HEK293 (cell line): ENCODE results near the gene F10.

Experiments
- CTCF ChIA-PET: fragments of 350-600 bp; formaldehyde crosslinking; extraction: SDS; loops from one replicate; lab custom pipeline; 2021; ENCODE audit warnings: antibody characterized with exemption; lab: Yijun Ruan, JAX
- POLR2A ChIA-PET: fragments of 300-600 bp; formaldehyde crosslinking; extraction: SDS; loops from one replicate; lab custom pipeline; 2020; ENCODE audit warnings: antibody characterized with exemption, inconsistent platforms; lab: Yijun Ruan, JAX
- H3K27ac ChIP-seq: fragments of 200-500 bp; sonication (Bioruptor generic); 2 replicates; pipeline ENCODE4 v1.5.1; 2014; ENCODE audit warnings: low read depth, low read length, control low read depth, inconsistent platforms; ENCODE audit errors: extremely low read depth
- H3K36me3 ChIP-seq, 2 experiments: fragments of 200-500 bp in 1 of 2; sonication (Bioruptor generic) in 1 of 2; 1 replicate in 1 of 2; 2 replicates in 1 of 2; pipeline ENCODE4 v1.5.1; 2014 to 2017; ENCODE audit warnings: inconsistent platforms in 2 of 2, low read length in 2 of 2; ENCODE audit not compliant: control insufficient read depth in 2 of 2, insufficient read depth in 1 of 2
- H3K4me1 ChIP-seq: fragments of 200-500 bp; sonication (Bioruptor generic); 2 replicates; pipeline ENCODE4 v1.5.1; 2014; ENCODE audit warnings: mild to moderate bottlenecking, low read length, inconsistent platforms; ENCODE audit not compliant: control insufficient read depth, insufficient read depth
- H3K4me3 ChIP-seq: 2 replicates; pipeline ENCODE4 v1.5.1; 2011; ENCODE audit warnings: low read depth, mild to moderate bottlenecking, control low read depth, low read length, moderate library complexity
- H3K9me3 ChIP-seq: fragments of 200-500 bp; sonication (Bioruptor generic); 2 replicates; pipeline ENCODE4 v1.5.1; 2014; ENCODE audit warnings: low read depth, low read length, inconsistent platforms; ENCODE audit not compliant: control insufficient read depth, insufficient read depth
- ATF2 ChIP-seq: fragments of 450-650 bp; formaldehyde crosslinking; IDR thresholded peaks from 2 replicates; pipeline ENCODE4 v1.5.1; 2016; ENCODE audit warnings: missing biosample characterization, missing genetic modification characterization, low read depth
- BCL11B ChIP-seq: fragments of 450-650 bp; formaldehyde crosslinking; IDR thresholded peaks from 2 replicates; pipeline ENCODE4 v1.5.1; 2016; ENCODE audit warnings: low read depth, missing biosample characterization, missing genetic modification characterization
- CTCF ChIP-seq: fragments of 450-650 bp; formaldehyde crosslinking; IDR thresholded peaks from 2 replicates; pipeline ENCODE4 v1.5.1; 2016; ENCODE audit warnings: missing biosample characterization, missing genetic modification characterization
- EGR2 ChIP-seq: fragments of 450-650 bp; formaldehyde crosslinking; IDR thresholded peaks from 2 replicates; pipeline ENCODE4 v1.5.1; 2016; ENCODE audit warnings: low read depth, missing biosample characterization, missing genetic modification characterization
- GLIS1 ChIP-seq: fragments of 450-650 bp; formaldehyde crosslinking; IDR thresholded peaks from 2 replicates; pipeline ENCODE4 v1.5.1; 2016; ENCODE audit warnings: missing biosample characterization, missing genetic modification characterization
- KLF1 ChIP-seq: fragments of 450-650 bp; formaldehyde crosslinking; IDR thresholded peaks from 2 replicates; pipeline ENCODE4 v1.5.1; 2016; ENCODE audit warnings: missing biosample characterization, missing genetic modification characterization
- SP7 ChIP-seq: fragments of 450-650 bp; formaldehyde crosslinking; IDR thresholded peaks from 2 replicates; pipeline ENCODE4 v1.5.1; 2016; ENCODE audit warnings: missing biosample characterization, missing genetic modification characterization
- YY1 ChIP-seq: fragments of 450-650 bp; formaldehyde crosslinking; IDR thresholded peaks from 2 replicates; pipeline ENCODE4 v1.5.1; 2018; ENCODE audit warnings: missing biosample characterization, missing genetic modification characterization
- ZBTB44 ChIP-seq: fragments of 450-650 bp; IDR thresholded peaks from 2 replicates; pipeline ENCODE4 v1.5.1; 2018; ENCODE audit warnings: missing biosample characterization, mild to moderate bottlenecking, missing genetic modification characterization
- ZFHX2 ChIP-seq: fragments of 450-650 bp; formaldehyde crosslinking; conservative IDR thresholded peaks from 2 replicates; pipeline ENCODE4 v1.5.1; 2016; ENCODE audit warnings: missing biosample characterization, missing genetic modification characterization
- ZFP3 ChIP-seq: fragments of 450-650 bp; formaldehyde crosslinking; IDR thresholded peaks from 2 replicates; pipeline ENCODE4 v1.5.1; 2016; ENCODE audit warnings: low read depth, missing biosample characterization, missing genetic modification characterization
- ZIC2 ChIP-seq: fragments of 450-650 bp; formaldehyde crosslinking; IDR thresholded peaks from 2 replicates; pipeline ENCODE4 v1.5.1; 2016; ENCODE audit warnings: missing biosample characterization, missing genetic modification characterization
- ZNF140 ChIP-seq: fragments of 450-650 bp; formaldehyde crosslinking; IDR thresholded peaks from 2 replicates; pipeline ENCODE4 v1.5.1; 2016; ENCODE audit warnings: missing biosample characterization, missing genetic modification characterization
- ZNF155 ChIP-seq: fragments of 450-650 bp; formaldehyde crosslinking; IDR thresholded peaks from 2 replicates; pipeline ENCODE4 v1.5.1; 2016; ENCODE audit warnings: missing biosample characterization, missing genetic modification characterization
- ZNF184 ChIP-seq: fragments of 450-650 bp; IDR thresholded peaks from 2 replicates; pipeline ENCODE4 v1.5.1; 2018; ENCODE audit warnings: missing biosample characterization, mild to moderate bottlenecking, missing genetic modification characterization
- ZNF341 ChIP-seq: fragments of 450-650 bp; formaldehyde crosslinking; IDR thresholded peaks from 2 replicates; pipeline ENCODE4; 2016; ENCODE audit warnings: low read depth, missing biosample characterization, missing genetic modification characterization
- ZNF350 ChIP-seq: fragments of 450-650 bp; formaldehyde crosslinking; IDR thresholded peaks from 2 replicates; pipeline ENCODE4 v1.5.0; 2017; ENCODE audit warnings: missing biosample characterization, mild to moderate bottlenecking, missing genetic modification characterization
- ZNF488 ChIP-seq: fragments of 450-650 bp; formaldehyde crosslinking; IDR thresholded peaks from 2 replicates; pipeline ENCODE4 v1.5.1; 2016; ENCODE audit warnings: missing biosample characterization, missing genetic modification characterization
- ZNF510 ChIP-seq: fragments of 450-650 bp; formaldehyde crosslinking; IDR thresholded peaks from 2 replicates; pipeline ENCODE4 v1.5.1; 2018; ENCODE audit warnings: mild to moderate bottlenecking, missing genetic modification characterization, missing biosample characterization; ENCODE audit not compliant: insufficient replicate concordance
- ZNF544 ChIP-seq: fragments of 450-650 bp; formaldehyde crosslinking; IDR thresholded peaks from 2 replicates; pipeline ENCODE4 v1.5.0; 2017; ENCODE audit warnings: missing biosample characterization, missing genetic modification characterization
- ZNF560 ChIP-seq: fragments of 450-650 bp; formaldehyde crosslinking; IDR thresholded peaks from 2 replicates; pipeline ENCODE4 v1.5.1; 2017; ENCODE audit warnings: missing biosample characterization, missing genetic modification characterization, borderline replicate concordance
- ZNF571 ChIP-seq: fragments of 450-650 bp; formaldehyde crosslinking; IDR thresholded peaks from 2 replicates; pipeline ENCODE4 v1.5.0; 2017; ENCODE audit warnings: missing biosample characterization, missing genetic modification characterization
- ZNF596 ChIP-seq: fragments of 450-650 bp; IDR thresholded peaks from 2 replicates; pipeline ENCODE4 v1.5.0; 2018; ENCODE audit warnings: missing biosample characterization, mild to moderate bottlenecking, missing genetic modification characterization, moderate library complexity
- ZNF610 ChIP-seq: fragments of 450-650 bp; formaldehyde crosslinking; IDR thresholded peaks from 2 replicates; pipeline ENCODE4 v1.5.1; 2016; ENCODE audit warnings: missing biosample characterization, missing genetic modification characterization, borderline replicate concordance
- ZNF624 ChIP-seq: fragments of 450-650 bp; formaldehyde crosslinking; IDR thresholded peaks from 2 replicates; pipeline ENCODE4 v1.5.1; 2017; ENCODE audit warnings: missing biosample characterization, missing genetic modification characterization
- ZNF658 ChIP-seq: fragments of 450-650 bp; formaldehyde crosslinking; IDR thresholded peaks from 2 replicates; pipeline ENCODE4; 2016; ENCODE audit warnings: missing biosample characterization, missing genetic modification characterization
- ZSCAN30 ChIP-seq: fragments of 450-650 bp; IDR thresholded peaks from 2 replicates; pipeline ENCODE4 v1.5.1; 2018; ENCODE audit warnings: missing biosample characterization, mild to moderate bottlenecking, missing genetic modification characterization, moderate library complexity
- ZXDB ChIP-seq: fragments of 450-650 bp; formaldehyde crosslinking; IDR thresholded peaks from 2 replicates; pipeline ENCODE4 v1.5.1; 2016; ENCODE audit warnings: missing biosample characterization, missing genetic modification characterization

Gene F10

GRCh38 chr13:113157206-113157928 lies 34.8 kb downstream of the F10 start:
- POLR2A ChIA-PET: no interaction called here
- TF ChIP-seq ZNF155 (tag by site-specific recombination) (no peak), YY1 (tag by site-specific recombination) (no peak), ATF2 (tag by site-specific recombination) (no peak), ZFHX2 (tag by site-specific recombination) (peak; percentile 46; the same call in 1 of the 2 replicates), SP7 (tag by site-specific recombination) (0 out of 2 replicates have a peak, but pooled peaks have one; percentile 91), KLF1 (no peak), CTCF (tag by site-specific recombination) (no peak), GLIS1 (tag by site-specific recombination) (peak; percentile 9; the same call in 1 of the 2 replicates), ZIC2 (tag by site-specific recombination) (peak; percentile 57; the same call in 1 of the 2 replicates), ZNF560 (tag by site-specific recombination) (no peak), EGR2 (tag by site-specific recombination) (0 out of 2 replicates have a peak, but pooled peaks have one; percentile 32), ZXDB (no peak), ZNF350 (tag by site-specific recombination) (no peak)
- H3K9me3 ChIP-seq: no peaks in the 10 kb centered on the region
- CTCF ChIA-PET: interaction anchor here (0.5 kb wide), 1 partner anchor 52 kb away, joined by 3 read pairs; no protein-coding TSS in a partner anchor
- H3K4me3 ChIP-seq: no peak overlapping the region
- peaks cover 2% of the 10 kb centered on the region for H3K4me1 ChIP-seq
- no peak overlapping the region for H3K27ac ChIP-seq
- H3K36me3 ChIP-seq: no peaks in the 10 kb centered on the region

- ChIA-PET POLR2A (no interaction called here), CTCF (interaction anchor here (0.7 kb wide), 1 partner anchor 24 kb away, joined by 3 read pairs; no protein-coding TSS in a partner anchor)
- peaks cover 2% of the 10 kb centered on the region for H3K4me1 ChIP-seq
- no peaks in the 10 kb centered on the region for H3K9me3 ChIP-seq
- H3K36me3 ChIP-seq: no peaks in the 10 kb centered on the region
- H3K27ac ChIP-seq: no peak within 1 kb of the TSS
- H3K4me3 ChIP-seq: no peak within 1 kb of the TSS
- no peak for TF ChIP-seq ZNF510 (tag by site-specific recombination)
- TF ChIP-seq GLIS1 (tag by site-specific recombination): no peak; the same call in 1 of the 2 replicates
- 0 out of 2 replicates have a peak, but pooled peaks have one; percentile 24 for TF ChIP-seq BCL11B (tag by site-specific recombination)
- TF ChIP-seq ZNF488 (tag by site-specific recombination): no peak
- no peak for TF ChIP-seq ZNF610 (tag by site-specific recombination)
- peak; percentile 16 for TF ChIP-seq SP7 (tag by site-specific recombination)
- TF ChIP-seq ZFP3 (tag by site-specific recombination): no peak
- no peak for TF ChIP-seq ZNF571 (tag by site-specific recombination)
- no peak for TF ChIP-seq ZNF560 (tag by site-specific recombination)
- TF ChIP-seq ZNF184 (tag by site-specific recombination): 0 out of 2 replicates have a peak, but pooled peaks have one; percentile 70
- no peak for TF ChIP-seq ZNF658 (tag by site-specific recombination)
- peak; percentile 42; the same call in 1 of the 2 replicates for TF ChIP-seq ZBTB44 (tag by site-specific recombination)
- TF ChIP-seq ZNF624 (tag by site-specific recombination): peak; percentile 74; the same call in 1 of the 2 replicates
- TF ChIP-seq ZNF350 (tag by site-specific recombination): no peak
- peak; percentile 78 for TF ChIP-seq ZNF341 (tag by site-specific recombination)
- no peak for TF ChIP-seq ZNF140
- peak; percentile 81 for TF ChIP-seq ZNF544 (tag by site-specific recombination)
- 0 out of 2 replicates have a peak, but pooled peaks have one; percentile 18 for TF ChIP-seq ZSCAN30 (tag by site-specific recombination)
- no peak for TF ChIP-seq ZNF596 (tag by site-specific recombination)
These were observed 35.5 kb downstream of the F10 start, which contains the start of gene PROZ for GRCh38 chr13:113157929-113158747. Gene PROZ, plus strand, starts transcription at chr13:113158648. Its CDS starts 13 bp downstream, at chr13:113158661.
